Calu3 (cell line): Measurements from ENCODE around the gene GPR62. TPM values are rescaled to one million over a fixed set of nuclear protein-coding genes. Genes with fewer than 3 reads are reported as not detected.
A peak's percentile ranks its signal among the peaks of the same experiment; 100 is the strongest.

ENCODE experiments used
- BruUV-seq: library from RNA; stranded (reverse); fragments of 400-500 nt; replicated peaks from 2 replicates; lab custom pipeline; 2021; lab: Mats Ljungman, UMichigan
- CTCF ChIA-PET: fragments of 300-600 bp; sonication (Branson Sonifier 250); formaldehyde crosslinking; loops from one replicate; lab custom pipeline; 2022; ENCODE audit warnings: antibody characterized with exemption; lab: Charles Lee
- DNase-seq: peaks from one replicate; pipeline ENCODE4 v3.0.0; 2022
- H3K27ac Mint-ChIP-seq: one replicate; pipeline ENCODE4 v1.8.0; 2022; ENCODE audit warnings: mixed read lengths; ENCODE audit not compliant: unreplicated experiment
- H3K27me3 Mint-ChIP-seq: one replicate; pipeline ENCODE4 v1.8.0; 2022; ENCODE audit warnings: mixed read lengths; ENCODE audit not compliant: unreplicated experiment
- H3K36me3 Mint-ChIP-seq: one replicate; pipeline ENCODE4 v1.8.0; 2022; ENCODE audit warnings: mild to moderate bottlenecking, moderate library complexity, mixed read lengths; ENCODE audit not compliant: insufficient read depth, unreplicated experiment
- H3K4me1 Mint-ChIP-seq: one replicate; pipeline ENCODE4 v1.8.0; 2022; ENCODE audit warnings: mild to moderate bottlenecking, low read depth, mixed read lengths; ENCODE audit not compliant: unreplicated experiment
- H3K4me3 Mint-ChIP-seq: one replicate; pipeline ENCODE4 v1.8.0; 2022; ENCODE audit warnings: mild to moderate bottlenecking, low read depth, moderate library complexity, mixed read lengths; ENCODE audit not compliant: unreplicated experiment
- H3K9me3 Mint-ChIP-seq: one replicate; pipeline ENCODE4 v1.8.0; 2022; ENCODE audit warnings: low read depth, mixed read lengths; ENCODE audit not compliant: unreplicated experiment
- CTCF ChIP-seq: fragments of 200-600 bp; IDR thresholded peaks from one replicate; pipeline ENCODE4 v1.8.0; 2022; ENCODE audit warnings: antibody characterized with exemption; ENCODE audit not compliant: unreplicated experiment
- intact Hi-C: fragments of 100-400 bp; cut with micrococcal nuclease; formaldehyde crosslinking; loops from one replicate; pipeline ENCODE4 v1.10.0; 2022; ENCODE audit not compliant: unreplicated experiment
- total RNA-seq: library from RNA; stranded (reverse); gene quantifications from 2 replicates; pipeline ENCODE4 v1.2.3, GENCODE V29; 2022

The GPR62 gene
- total RNA-seq, 1 experiment from 2014 or later = not detected

- CTCF ChIA-PET = no interaction called here
- DNase-seq = no peak
- no peak overlapping the region for H3K27ac Mint-ChIP-seq
- no peak for TF ChIP-seq CTCF
- intact Hi-C loops = no loop called here
- peaks cover 30% of the 10 kb centered on the region for H3K36me3 Mint-ChIP-seq
- H3K4me3 Mint-ChIP-seq = no peak overlapping the region
- peaks cover 13% of the 10 kb centered on the region for H3K27me3 Mint-ChIP-seq
- BruUV-seq = no TSS peak
- peaks cover 19% of the 10 kb centered on the region for H3K4me1 Mint-ChIP-seq
- no peaks in the 10 kb centered on the region for H3K9me3 Mint-ChIP-seq
Measured at GRCh38 chr3:51964521-51964920, 9.3 kb downstream of the GPR62 start.

GRCh38 chr3:51966016-51966415, 10.8 kb downstream of the GPR62 start:
- CTCF ChIA-PET = no interaction called here
- no peak for TF ChIP-seq CTCF
- peak overlapping the region; percentile 73 for H3K27ac Mint-ChIP-seq
- peaks cover 30% of the 10 kb centered on the region for H3K36me3 Mint-ChIP-seq
- DNase-seq = no peak
- H3K27me3 Mint-ChIP-seq = peaks cover 13% of the 10 kb centered on the region
- H3K9me3 Mint-ChIP-seq = no peaks in the 10 kb centered on the region
- intact Hi-C loops = no loop called here
- peaks cover 20% of the 10 kb centered on the region for H3K4me1 Mint-ChIP-seq
- peak overlapping the region; percentile 82 for H3K4me3 Mint-ChIP-seq
- no TSS peak for BruUV-seq

- intact Hi-C loops = no loop called here
- Mint-ChIP-seq H3K27me3 (peaks cover 13% of the 10 kb centered on the region), H3K4me3 (peak overlapping the region; percentile 82), H3K4me1 (peaks cover 20% of the 10 kb centered on the region), H3K9me3 (no peaks in the 10 kb centered on the region), H3K27ac (peak overlapping the region; percentile 73), H3K36me3 (peaks cover 30% of the 10 kb centered on the region)
- BruUV-seq = TSS peak; percentile 23
- CTCF ChIA-PET = interaction anchor here (1.3 kb wide), 1 partner anchor 25 kb away, joined by 5 read pairs; the partner anchor contains the start of genes PARP3 and RRP9
- DNase-seq = no peak
- TF ChIP-seq CTCF = no peak
Measured at GRCh38 chr3:51966486-51966885, 11.3 kb downstream of the GPR62 start.

GRCh38 chr3:51966922-51967383, 11.8 kb downstream of the GPR62 start:
- TF ChIP-seq CTCF = no peak
- CTCF ChIA-PET = interaction anchor here (1.3 kb wide), 1 partner anchor 25 kb away, joined by 5 read pairs; the partner anchor contains the start of genes PARP3 and RRP9
- intact Hi-C loops = no loop called here
- no peak for DNase-seq
- H3K4me3 Mint-ChIP-seq = peak overlapping the region; percentile 82
- peaks cover 20% of the 10 kb centered on the region for H3K4me1 Mint-ChIP-seq
- no TSS peak for BruUV-seq
- H3K27me3 Mint-ChIP-seq = peaks cover 13% of the 10 kb centered on the region
- no peaks in the 10 kb centered on the region for H3K9me3 Mint-ChIP-seq
- peak overlapping the region; percentile 73 for H3K27ac Mint-ChIP-seq
- H3K36me3 Mint-ChIP-seq = peaks cover 30% of the 10 kb centered on the region
